Activated CD8-positive, alpha-beta memory T cell treated with anti-CD3 and anti-CD28 coated beads for 36 hours (primary cell): ENCODE measurements around the gene ZNF385B. TPM values are rescaled to one million over a fixed set of nuclear protein-coding genes. Genes with fewer than 3 reads are reported as not detected.

ENCODE experiments used
- CTCF ChIA-PET: fragments of 350-600 bp; sonication (Branson Sonifier 250); formaldehyde crosslinking; loops from one replicate; lab custom pipeline; 2021; ENCODE audit warnings: antibody characterized with exemption; lab: Charles Lee
- POLR2A ChIA-PET: fragments of 350-600 bp; sonication (Branson Sonifier 250); formaldehyde crosslinking; loops from one replicate; lab custom pipeline; 2021; ENCODE audit warnings: antibody characterized with exemption; lab: Charles Lee
- total RNA-seq, 2 experiments: library from RNA; stranded (reverse); gene quantifications; one replicate each; pipeline ENCODE4 v1.2.3, GENCODE V29; 2021

Gene ZNF385B
- total RNA-seq, 2 experiments from 2014 or later: not detected

DNA sequence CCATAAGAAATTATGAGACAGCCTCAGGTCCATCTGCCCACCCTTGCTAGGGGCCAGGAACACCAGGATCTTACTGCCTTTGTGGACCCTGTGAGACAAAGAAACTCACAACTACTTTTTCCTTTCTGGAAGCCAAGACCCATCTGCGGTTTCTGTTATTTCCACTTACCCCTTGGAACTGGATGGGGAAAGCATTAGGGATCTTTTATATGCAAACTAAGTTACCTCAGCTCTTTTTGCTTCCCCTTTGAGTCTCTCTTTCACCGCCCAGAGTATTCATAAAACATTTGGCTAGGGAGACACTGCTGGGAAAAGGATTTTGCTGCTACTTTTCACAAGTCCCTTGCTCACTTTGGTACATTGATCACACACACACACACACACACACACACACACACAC lies 95.7 kb downstream of the ZNF385B start:
- CTCF ChIA-PET: no interaction called here
- POLR2A ChIA-PET: no interaction called here

DNA sequence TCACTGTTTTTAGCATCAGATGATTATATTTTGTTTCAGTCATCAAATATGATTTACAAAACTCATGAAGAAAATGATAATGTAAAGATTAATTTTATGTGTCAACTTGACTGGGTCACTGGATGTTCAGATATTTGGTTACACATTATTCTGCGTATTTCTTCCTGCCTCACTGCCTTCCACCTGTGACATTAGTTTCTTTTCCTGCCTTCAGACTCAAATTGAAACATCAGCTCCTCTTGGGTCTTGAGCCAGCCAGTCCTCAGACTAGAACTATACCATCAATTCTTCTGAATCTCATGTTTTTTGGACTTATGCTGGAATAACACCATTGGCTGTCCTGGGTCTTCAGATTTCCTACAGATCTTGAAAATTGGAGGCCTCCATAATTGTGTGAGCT lies 96.7 kb downstream of the ZNF385B start:
- CTCF ChIA-PET: no interaction called here

DNA sequence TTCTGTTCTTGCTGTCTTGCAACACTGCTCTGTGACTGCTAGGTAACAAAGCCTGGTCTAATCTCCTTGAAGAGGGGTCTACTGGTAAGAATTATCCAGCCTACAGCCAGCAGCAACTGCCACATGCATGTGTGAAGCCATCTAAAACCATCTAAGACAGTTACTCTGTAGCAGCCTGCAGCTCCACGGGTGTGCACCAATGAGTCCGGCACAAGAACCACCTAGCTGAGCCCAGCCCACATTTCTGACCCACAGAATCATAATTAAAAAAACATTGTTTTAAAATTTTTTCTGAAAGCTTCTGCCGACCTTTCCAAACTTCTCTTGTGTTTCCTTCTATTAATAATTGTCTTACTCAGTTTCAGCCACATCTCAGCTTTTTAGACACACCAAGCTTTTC lies 102.8 kb downstream of the ZNF385B start:
- CTCF ChIA-PET: no interaction called here
- POLR2A ChIA-PET: no interaction called here

More for the DNA sequence above, 96.7 kb downstream of the ZNF385B start:
- POLR2A ChIA-PET: no interaction called here

DNA sequence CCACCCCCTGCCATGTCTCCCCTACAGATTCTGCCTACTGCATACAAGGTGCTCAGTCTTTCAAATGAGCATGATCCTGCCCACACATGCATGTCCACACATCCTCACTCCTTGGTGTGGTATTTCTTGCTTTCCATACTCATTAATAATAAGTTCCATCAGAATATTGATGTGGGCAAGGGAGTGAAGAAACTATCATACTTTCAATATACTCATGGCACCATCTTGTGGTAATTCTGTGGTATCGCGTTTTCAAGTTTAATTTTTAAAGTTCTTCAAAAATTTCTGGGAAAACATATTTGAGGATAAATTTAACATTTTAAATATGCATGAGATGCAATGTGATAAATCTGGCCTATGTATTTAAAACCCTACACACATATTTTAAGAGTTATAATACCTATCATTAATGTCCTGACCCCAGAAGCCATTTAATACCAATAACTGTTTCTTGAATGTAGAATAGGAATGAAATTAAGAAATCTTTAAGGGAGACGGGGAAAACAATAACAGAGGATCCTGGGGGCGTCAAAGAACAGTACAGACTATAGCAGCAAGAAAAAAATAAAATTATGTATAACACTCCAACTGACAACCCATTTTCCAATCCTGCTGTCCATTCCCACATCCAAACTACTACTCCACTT lies 110.1 kb downstream of the ZNF385B start:
- POLR2A ChIA-PET: no interaction called here

DNA sequence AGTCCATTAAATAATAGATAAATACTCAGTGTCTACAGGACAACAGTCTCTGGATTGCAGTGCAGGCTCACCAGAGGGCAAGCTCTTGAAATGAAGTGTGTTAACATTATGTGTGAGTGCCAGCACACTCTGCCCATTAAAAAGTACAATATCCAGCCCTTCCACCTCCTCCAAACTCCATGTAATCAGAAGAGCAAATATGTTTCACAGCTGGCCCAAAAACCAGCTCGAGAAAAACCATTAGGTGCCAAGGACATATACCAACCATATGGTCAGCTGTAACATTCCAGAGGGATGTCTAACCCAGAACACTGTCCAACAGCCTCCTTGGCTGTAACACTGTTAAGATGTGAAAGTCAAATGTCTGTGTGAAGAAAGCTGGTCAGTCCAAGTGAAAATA lies 112.2 kb downstream of the ZNF385B start:
- POLR2A ChIA-PET: no interaction called here

More for the DNA sequence above, 110.1 kb downstream of the ZNF385B start:
- CTCF ChIA-PET: no interaction called here

DNA sequence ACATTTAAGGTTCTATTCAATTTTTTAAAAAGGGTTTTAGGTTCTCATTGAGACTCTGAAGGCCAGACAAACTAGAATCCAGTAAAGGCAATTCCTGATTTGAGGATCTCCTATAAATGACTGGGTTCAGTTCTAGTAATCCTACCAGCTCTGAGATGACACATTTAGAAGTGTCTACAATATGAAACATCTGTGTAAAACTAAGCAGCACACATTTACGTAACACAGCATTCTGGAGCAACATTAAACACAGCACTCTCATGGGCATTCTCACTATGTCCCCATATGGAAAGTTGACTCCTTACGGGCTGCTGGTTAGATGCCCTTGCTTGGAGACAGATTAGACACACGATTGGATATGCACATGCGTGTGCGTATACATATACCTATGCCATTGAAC lies 114.4 kb downstream of the ZNF385B start:
- POLR2A ChIA-PET: no interaction called here
- CTCF ChIA-PET: no interaction called here

More for the DNA sequence above, 112.2 kb downstream of the ZNF385B start:
- CTCF ChIA-PET: no interaction called here

DNA sequence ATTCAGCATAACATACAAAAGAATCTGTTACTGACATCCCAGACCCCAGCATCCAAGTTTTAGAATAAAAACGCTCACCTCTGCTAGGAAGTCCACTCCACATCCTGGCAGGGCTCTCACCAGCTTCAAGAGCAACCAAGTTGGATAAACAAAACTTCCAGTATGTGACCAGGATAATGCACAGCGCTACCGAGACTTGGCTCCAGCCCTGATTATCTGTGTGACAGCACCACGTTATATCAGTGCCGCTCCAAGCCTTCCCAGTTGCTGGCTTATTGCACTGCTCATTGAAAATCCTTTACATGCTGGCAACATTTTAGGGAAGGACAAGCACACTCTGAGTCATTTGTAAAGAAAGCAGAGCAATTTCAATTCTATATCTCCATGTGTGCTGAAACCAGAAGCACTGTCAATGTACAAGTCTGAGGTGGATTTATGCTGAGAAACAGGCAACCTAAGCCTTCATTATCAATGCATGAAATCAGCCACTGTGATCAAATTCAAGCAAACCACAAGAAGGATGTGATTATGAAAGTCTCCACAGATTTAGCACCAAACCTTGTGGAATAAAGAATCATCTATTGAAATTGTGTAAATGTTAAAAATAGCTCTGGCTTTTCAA lies 115.7 kb downstream of the ZNF385B start:
- ChIA-PET POLR2A (no interaction called here), CTCF (no interaction called here)

DNA sequence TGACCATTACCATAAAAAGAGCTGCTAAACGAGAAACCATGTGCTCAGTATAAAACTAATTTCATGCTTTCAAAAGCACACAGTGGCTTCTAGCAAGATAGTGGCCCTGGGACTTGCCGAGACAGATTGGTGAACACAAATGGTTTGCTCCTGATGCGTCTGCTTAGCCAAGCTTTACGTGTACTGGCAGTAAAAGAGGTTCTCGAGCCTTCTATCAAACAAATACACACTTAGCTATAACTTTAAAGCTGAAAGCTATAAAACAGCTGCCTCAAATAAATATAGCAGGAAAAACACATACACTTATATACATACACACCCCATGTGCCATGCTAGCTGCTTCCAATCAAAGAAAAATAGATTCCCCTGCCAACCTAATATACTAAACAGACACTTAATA lies 117.0 kb downstream of the ZNF385B start:
- POLR2A ChIA-PET: no interaction called here
- CTCF ChIA-PET: no interaction called here

DNA sequence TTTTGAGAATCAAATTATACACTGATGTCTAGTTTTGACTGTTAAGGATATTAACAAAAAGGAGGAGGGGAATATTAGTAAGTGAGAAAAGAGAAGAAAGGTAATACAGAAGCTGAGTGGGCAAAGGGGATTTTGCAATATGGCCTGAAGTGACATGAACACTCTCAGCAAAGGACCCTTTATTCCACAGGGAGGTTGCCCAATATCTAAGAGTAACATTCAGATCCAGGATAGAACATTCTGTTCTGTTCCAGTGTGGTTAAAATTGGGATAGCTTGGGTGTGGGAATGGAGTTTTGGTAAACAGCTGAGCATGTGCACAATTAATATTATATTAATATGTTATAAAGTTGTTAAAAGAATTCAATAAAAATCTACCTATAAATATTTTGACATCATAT lies 120.1 kb downstream of the ZNF385B start:
- POLR2A ChIA-PET: no interaction called here
- CTCF ChIA-PET: no interaction called here

DNA sequence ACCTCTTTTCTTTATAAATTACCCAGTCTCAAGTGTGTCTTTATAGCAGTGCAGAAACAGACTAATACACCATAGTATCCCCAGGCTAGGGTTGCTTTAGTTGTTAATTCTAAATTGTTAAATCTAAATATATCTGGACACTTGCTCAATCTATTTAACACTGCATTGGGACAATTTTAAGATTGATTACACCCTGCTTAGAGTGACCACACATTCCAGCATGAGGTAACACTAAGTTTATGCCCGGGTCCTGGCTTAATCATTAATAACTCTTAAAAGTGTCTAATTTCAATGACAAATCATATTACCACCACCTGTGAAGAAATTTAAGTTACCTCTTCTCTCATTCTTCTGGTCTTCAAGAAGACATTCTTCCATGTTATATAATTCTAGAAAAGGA lies 131.4 kb downstream of the ZNF385B start:
- POLR2A ChIA-PET: no interaction called here

DNA sequence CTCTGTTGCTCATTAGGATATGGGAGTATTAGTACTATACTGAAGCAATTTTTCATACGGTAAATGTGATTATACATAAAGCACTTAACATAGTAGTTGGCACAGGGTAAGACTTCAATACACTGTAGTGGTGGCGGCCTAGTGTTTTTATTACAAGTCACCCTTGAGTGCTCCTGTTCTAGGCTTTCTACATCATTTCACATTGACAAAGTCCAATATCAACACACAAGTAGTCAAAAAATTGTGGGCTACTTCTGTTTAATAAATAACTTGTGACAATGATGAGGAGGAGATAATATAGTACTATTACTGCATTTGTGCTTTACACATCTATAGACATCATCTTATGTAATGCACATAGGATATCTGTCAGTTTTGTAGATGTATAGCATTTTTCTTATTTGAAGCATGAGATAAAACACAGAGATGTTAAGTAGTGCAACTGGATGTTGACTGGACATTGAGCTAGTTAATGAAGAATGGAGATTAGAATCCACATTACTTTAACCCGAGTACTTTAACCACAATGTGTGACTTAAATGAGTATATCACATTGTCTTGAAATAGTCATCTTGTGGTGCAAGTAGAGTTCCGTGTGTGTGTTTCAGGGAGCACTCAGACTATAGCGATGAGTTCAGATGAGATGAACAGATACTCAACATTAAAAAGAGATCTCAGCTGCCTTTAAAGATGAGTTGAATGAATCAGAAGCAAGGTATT lies 134.8 kb downstream of the ZNF385B start:
- ChIA-PET POLR2A (no interaction called here), CTCF (no interaction called here)

More for the DNA sequence above, 131.4 kb downstream of the ZNF385B start:
- CTCF ChIA-PET: no interaction called here

DNA sequence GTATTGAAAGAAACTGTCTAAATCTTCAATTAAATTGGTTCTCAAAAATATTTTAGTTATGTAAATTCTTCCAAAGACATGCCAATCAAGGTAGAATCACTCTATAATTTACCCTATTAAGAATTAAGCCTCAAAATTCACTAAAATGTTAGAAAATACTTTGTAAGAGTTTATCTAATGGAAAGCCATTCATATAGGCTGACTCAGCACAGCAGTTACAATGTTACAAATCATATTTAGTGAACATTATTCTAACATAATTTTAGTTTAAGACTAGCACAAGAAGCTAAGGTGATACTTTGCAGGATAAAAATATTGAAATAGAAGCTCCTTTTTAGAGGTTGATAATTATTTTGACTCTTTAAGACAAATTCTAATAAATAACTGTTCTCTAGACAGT lies 137.0 kb downstream of the ZNF385B start:
- ChIA-PET CTCF (no interaction called here), POLR2A (no interaction called here)

DNA sequence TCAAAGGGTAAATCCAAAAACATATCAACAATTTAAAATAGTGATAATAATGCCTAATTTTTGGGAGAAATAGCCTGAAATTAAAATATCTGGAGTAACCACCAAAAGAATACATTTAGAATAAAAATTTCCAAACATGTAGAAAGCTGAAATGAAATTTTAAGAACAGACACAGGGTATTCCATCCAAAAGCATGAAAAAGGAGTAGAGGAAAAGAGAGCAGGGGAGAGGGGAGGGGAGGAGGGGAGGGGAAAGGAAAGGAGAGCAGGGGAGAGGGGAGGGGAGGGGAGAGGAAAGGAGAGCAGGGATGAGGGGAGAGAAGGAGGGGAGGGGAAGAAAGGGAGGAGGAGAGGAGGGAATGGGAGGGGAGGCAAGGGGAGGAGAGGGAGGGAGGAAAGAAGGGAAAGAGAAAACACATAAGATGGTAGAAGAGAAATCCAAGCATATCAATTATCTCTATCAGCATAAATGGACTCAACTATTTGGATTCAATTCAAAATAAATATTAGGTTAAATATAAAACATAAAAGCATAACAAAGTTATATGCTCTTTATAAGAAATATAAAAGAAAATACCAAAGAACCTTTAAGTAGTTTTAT lies 141.1 kb downstream of the ZNF385B start:
- ChIA-PET CTCF (no interaction called here), POLR2A (no interaction called here)

DNA sequence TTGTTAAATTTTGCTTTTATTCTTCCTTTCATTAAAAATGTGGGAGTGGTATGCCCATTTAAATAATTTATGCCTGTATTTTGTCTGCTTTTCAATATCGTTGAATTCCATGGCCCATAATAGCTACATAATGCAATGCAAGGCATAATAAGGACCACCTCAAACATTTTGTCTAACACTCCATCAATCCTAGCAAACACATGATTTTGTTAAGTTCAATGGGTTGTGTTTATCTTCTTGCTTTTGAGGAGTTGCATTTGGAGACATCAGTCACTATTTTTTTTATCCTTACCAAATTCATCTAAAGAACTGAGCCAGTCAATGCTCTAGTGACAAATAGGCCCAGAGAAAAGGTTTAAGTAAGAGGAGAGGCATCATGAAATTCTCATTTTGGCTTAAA lies 145.5 kb downstream of the ZNF385B start:
- ChIA-PET POLR2A (no interaction called here), CTCF (no interaction called here)

DNA sequence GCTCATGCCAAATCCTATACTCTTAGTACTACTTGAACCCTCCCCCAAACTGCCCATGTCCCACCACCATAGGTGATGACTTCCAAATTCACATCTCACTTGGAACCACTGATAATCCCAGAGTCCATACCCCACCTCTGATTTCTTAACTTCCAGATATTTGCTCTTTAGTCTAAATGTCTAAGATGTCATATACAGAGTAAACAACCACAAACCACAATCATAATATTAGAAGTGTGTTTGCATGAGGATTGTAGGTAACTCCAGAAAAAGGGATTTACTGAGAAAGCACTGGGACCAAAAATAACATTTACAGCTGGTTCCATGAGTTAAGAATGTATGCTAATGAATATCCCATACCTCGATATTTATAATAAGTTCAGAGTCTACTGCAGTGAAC lies 146.2 kb downstream of the ZNF385B start:
- ChIA-PET POLR2A (no interaction called here), CTCF (no interaction called here)

DNA sequence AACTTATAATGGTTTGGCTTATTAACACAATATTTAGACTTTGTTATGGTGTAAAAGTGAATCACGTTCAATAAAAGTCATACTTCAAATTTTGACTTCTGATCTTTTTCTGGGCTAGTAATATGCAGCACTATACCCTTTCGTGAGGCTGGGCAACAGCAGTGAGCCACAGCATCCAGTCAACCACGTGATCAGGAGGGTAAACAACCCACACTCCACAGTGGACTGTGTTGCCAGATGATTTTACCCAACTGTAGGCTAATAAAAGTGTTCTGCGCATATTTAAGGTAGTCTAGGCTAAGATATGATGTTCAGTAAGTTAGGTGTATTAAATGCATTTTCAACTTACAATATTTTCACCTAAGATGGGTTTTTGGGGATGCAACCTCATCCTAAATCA lies 148.6 kb downstream of the ZNF385B start:
- ChIA-PET CTCF (no interaction called here), POLR2A (no interaction called here)

DNA sequence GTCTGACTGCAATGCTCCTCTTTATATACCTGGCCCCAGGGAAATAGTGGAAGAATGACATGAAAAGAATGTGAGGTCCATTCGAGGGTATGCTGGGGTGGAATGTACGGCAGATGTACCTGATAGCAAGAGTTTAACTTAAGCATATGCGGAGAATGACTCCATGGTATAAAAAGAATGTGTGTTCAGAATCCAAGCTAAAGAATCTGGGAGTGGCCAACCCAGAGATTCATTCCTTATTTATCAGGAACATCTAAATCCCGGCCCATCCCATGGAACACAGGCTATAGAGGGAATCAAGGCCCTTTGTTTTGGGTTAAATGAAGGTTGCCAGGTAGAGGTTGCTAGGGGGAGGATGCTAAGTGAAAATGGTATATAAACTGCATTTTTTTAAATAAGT lies 150.0 kb downstream of the ZNF385B start:
- POLR2A ChIA-PET: no interaction called here
- CTCF ChIA-PET: no interaction called here

DNA sequence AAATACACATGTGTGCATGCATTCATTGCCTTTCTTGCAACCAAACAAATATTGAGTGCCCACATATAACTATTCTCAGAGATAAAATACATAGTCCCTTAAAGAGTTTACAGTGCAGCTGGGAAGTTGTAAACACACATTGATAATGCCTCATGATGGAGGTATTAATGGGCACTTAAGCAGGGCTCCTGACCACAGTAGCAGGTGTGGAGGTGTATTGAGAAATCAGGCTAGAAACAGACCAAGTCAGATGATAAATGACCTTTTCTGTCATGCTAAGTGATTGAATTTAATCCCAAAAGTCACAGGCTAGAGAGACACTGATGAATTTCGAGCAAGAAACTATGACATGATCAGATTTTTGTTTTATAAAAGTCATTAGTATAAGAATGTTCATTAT lies 157.7 kb downstream of the ZNF385B start:
- ChIA-PET POLR2A (no interaction called here), CTCF (no interaction called here)

DNA sequence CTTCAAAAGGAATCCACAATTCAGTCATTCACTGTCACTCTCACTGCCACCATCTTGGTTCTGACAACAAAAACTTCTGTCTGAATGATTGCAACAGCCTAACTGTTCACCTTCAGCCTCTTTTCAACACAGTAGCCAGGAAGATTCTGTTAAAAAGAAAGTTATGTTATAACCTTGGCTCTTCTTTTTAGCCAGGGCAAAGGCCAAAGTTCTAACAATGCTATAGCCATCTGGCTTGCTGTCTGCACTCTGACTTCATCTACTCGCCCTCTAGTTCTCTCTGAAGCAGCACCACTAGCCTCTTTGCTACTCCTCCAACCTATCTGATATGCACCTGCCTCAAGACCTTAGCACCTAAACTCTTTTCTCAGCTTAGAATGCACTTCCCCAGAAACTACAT lies 158.5 kb downstream of the ZNF385B start:
- POLR2A ChIA-PET: no interaction called here
- CTCF ChIA-PET: no interaction called here

DNA sequence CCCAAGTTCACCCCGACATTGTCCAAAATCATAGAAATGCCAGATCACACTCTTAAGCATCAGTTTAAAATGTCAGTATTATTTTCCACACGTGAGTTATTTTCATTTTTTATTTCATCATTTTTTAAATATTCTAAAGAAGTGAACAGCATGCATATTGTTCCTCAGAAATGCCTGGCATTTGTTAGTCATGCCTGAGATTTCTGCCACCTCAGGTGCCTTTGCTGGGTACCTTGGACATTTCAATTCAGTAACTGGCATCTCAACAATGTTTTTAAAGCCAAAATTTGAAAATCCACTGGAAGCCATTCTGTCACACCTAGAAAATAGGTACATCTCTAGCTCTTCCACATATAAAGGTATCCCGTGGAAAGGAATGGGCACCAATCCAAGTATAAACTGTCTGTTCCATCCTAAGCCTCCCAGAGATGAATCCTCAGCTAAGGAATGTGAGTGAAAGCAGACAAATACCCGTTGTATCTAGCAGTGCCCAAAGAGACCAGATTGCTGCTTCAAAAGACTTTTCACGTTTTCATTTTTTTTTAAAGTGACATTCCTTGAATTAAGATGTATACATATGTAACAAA lies 159.8 kb downstream of the ZNF385B start:
- POLR2A ChIA-PET: no interaction called here
- CTCF ChIA-PET: no interaction called here
